GM12872 (cell line): Measurements from ENCODE around the gene HOXC4.

Experiments
- TF ChIP-seq, protein P1 (sequence below): IDR thresholded peaks from 3 replicates; pipeline ENCODE4 v1.5.1; 2011; ENCODE audit warnings: low read depth, mild to moderate bottlenecking, low read length, moderate library complexity; ENCODE audit not compliant: insufficient read depth

Gene HOXC4

GRCh38 chr12:54017878-54018467 is 35.7 kb upstream of the HOXC4 start:
- TF ChIP-seq, protein P1, sequence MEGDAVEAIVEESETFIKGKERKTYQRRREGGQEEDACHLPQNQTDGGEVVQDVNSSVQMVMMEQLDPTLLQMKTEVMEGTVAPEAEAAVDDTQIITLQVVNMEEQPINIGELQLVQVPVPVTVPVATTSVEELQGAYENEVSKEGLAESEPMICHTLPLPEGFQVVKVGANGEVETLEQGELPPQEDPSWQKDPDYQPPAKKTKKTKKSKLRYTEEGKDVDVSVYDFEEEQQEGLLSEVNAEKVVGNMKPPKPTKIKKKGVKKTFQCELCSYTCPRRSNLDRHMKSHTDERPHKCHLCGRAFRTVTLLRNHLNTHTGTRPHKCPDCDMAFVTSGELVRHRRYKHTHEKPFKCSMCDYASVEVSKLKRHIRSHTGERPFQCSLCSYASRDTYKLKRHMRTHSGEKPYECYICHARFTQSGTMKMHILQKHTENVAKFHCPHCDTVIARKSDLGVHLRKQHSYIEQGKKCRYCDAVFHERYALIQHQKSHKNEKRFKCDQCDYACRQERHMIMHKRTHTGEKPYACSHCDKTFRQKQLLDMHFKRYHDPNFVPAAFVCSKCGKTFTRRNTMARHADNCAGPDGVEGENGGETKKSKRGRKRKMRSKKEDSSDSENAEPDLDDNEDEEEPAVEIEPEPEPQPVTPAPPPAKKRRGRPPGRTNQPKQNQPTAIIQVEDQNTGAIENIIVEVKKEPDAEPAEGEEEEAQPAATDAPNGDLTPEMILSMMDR = no peak

DNA sequence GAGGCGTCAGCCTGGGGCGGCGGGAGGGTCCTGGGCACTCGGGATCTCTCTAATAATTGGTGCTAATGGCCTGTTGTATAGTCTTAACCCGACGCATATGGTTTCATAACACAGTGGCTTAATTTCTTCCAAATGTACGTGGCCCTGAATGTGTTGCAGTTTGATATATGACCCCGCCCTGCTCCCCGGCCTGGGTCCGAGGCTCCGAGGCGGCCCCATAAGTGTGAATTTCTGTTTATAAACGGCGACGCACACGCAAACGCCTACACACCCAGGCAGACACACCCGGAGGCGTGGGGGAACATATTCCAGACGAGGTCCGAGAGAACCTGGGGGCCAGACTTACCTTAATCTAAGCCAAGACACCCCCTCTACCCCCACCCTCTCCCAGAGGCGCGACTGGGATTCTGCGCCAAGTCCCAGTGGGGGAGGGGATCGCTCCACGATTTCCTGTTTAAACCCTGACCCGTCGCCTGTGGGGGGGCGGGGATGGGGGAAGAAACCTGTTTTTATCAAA is 35.1 kb upstream of the HOXC4 start:
- TF ChIP-seq, protein P1 = no peak

DNA sequence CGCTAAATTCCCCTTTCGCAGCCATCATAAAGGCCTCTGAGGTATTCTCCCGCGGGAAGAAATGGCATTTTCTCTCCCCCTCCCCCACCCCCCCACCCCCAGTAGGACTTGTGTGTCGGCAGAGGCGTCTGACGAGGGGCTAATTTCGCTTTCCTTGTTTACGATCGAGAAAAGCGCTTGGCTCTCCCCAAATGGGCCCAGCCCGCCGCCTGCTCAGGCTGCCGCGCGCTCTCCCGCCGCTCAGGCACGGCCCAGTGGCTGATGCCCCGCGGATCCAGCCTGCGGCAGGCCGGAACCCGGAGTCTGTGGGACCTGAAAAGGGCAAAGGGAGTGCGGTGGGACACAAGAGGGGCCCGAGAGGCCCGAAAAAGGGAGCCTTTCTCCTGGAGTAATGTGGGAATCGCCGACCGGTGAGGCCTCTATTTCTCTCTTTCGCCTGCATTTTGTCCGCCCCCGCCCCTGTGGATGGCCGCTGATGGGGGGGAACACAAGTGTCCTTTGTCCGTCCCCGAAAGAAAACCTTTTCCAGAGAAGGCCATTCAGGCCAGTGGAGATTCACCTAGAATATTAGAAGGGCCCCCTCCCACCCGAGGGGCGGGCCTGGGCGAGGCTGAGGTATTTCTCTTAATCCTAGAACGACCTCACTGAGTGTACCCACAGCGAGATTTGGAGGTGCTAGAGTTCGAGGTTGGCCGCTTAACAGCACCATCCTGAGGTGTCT is 34.4 kb upstream of the HOXC4 start:
- TF ChIP-seq, protein P1 = no peak

DNA sequence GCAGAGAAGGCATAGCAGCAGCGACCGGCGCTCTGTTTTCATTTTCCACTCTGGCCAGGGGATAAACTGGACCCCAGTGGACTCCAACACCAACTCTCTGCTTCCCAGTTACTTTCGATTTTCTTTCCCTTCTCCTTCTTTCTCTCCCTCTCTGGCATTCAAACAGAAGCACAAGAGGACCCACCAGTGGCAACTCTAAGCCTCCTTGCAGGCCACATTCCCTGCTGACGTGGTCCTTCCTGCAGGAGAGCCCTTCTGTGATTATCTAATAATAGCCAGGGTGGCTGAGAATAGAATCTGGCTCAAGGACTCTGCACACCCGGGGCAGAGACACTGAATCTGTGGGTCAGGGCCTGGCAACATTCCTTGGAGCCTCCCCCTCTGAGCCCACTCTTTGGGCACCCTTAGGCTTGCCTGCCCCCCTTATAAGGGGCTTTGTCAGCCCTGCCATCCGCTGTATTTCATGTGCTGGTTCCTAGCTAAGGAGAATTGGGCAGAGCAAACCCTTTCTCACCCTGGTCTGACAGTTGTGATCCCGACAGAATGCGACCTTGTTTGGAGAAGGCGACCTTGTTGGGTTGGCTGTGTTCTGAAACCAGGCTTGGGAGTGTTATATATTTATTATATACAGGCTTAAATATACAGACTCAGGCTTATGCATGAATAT is 33.6 kb upstream of the HOXC4 start:
- TF ChIP-seq, protein P1 = no peak

- TF ChIP-seq, protein P1 = no peak
Measured at GRCh38 chr12:54020591-54021405, 32.8 kb upstream of the HOXC4 start.

DNA sequence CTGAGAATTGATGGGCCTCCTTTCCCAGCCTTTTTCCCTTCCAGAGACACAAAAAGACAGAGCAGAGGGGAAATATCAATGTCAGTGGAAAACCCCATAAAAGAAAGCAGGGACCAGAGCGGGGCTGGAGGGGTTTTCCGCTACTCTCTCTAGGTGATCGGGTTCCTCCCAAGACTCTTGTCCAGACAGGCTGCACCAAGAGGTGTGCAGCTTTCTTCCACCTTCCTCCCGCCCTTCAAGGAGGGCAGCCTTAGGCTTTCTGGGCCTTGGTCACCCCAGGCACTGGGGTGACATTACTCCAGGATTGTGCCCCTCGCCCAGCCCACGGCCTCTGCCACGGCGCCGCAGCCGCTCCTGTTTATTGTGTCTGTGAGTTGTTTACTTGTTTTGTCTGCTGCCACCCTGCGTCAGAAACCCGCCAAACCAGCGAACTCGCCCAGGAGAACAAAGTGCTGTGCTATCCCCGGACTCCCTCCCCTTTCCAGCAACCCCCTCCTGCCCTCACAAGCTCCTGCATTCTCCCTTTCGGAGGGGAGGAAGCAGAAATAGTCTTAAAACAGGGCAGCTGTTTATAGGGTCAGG is 32.1 kb upstream of the HOXC4 start:
- TF ChIP-seq, protein P1 = peak; percentile 66
